HCT116 (cell line): ENCODE results near the gene RALGAPA1. TPM values are rescaled to one million over a fixed set of nuclear protein-coding genes. Genes with fewer than 3 reads are reported as not detected.

ENCODE experiments used
- ATAC-seq: fragments of 200-7000 bp; cut with Tn5 transposase; 2 replicates; pipeline ENCODE4 v1.9.1; 2020; ENCODE audit warnings: mild to moderate bottlenecking, moderate library complexity
- BruUV-seq: library from RNA; stranded (reverse); fragments of 400-500 nt; replicated peaks from 2 replicates; lab custom pipeline; 2021; lab: Mats Ljungman, UMichigan
- CTCF ChIA-PET: fragments of 300-600 bp; sonication (Branson Sonifier 250); formaldehyde crosslinking; loops from one replicate; lab custom pipeline; 2021; ENCODE audit warnings: antibody characterized with exemption; lab: Charles Lee
- POLR2A ChIA-PET: fragments of 300-600, 350-600 bp; sonication (Branson Sonifier 250); formaldehyde crosslinking; loops from one replicate; lab custom pipeline; 2021; ENCODE audit warnings: antibody characterized with exemption; lab: Charles Lee
- RAD21 ChIA-PET, 2 experiments: fragments of 300-600 bp; sonication (Branson Sonifier 250); formaldehyde crosslinking; loops; one replicate each; lab custom pipeline; 2023; ENCODE audit warnings: low total read pairs in 2 of 2; ENCODE audit not compliant: uncharacterized antibody in 2 of 2, unreplicated experiment in 2 of 2, low non-redundant PET in 1 of 2; lab: Charles Lee
- DNase-seq: peaks from one replicate; pipeline ENCODE4 v3.0.0-alpha.2; 2010; ENCODE audit warnings: low read depth, low spot score
- H2AFZ ChIP-seq: fragments of 200-600 bp; shearing (Covaris generic), sonication (generic); 2 replicates; pipeline ENCODE4 v1.6.1; 2017; ENCODE audit warnings: low read depth, mixed run types, mixed read lengths, antibody characterized with exemption, low read length; ENCODE audit not compliant: poor library complexity, severe bottlenecking
- H3K27ac ChIP-seq: 2 replicates; pipeline ENCODE4 v1.5.1; 2012; ENCODE audit warnings: low read depth, low read length
- H3K27me3 ChIP-seq: fragments of 200-600 bp; sonication (generic); 2 replicates; pipeline ENCODE4 v1.6.1; 2016; ENCODE audit warnings: mixed run types, low read length, mixed read lengths; ENCODE audit not compliant: insufficient read depth
- H3K36me3 ChIP-seq, 2 experiments: fragments of 200-500 bp in 1 of 2; fragments of 200-600 bp in 1 of 2; sonication (Bioruptor generic) in 1 of 2; sonication (generic) in 1 of 2; 2 replicates each; pipeline versions ENCODE4 v1.5.1 to v1.6.1; 2014 to 2016; ENCODE audit warnings: low read length in 2 of 2, inconsistent platforms in 1 of 2, mixed read lengths in 1 of 2, mixed run types in 1 of 2; ENCODE audit not compliant: insufficient read depth in 2 of 2, control insufficient read depth in 1 of 2
- H3K4me1 ChIP-seq, 2 experiments: fragments of 200-600 bp in 1 of 2; sonication (generic) in 1 of 2; 2 replicates each; pipeline versions ENCODE4 v1.5.1 to v1.6.1; 2012 to 2017; ENCODE audit warnings: low read length in 2 of 2, inconsistent platforms in 1 of 2, mild to moderate bottlenecking in 1 of 2, mixed read lengths in 1 of 2, mixed run types in 1 of 2, moderate library complexity in 1 of 2; ENCODE audit not compliant: insufficient read depth in 2 of 2, control insufficient read depth in 1 of 2
- H3K4me2 ChIP-seq: fragments of 200-600 bp; sonication (generic); 2 replicates; pipeline ENCODE4 v1.6.1; 2017; ENCODE audit warnings: mixed run types, low read length, mixed read lengths
- H3K4me3 ChIP-seq, 2 experiments: fragments of 200-600 bp in 1 of 2; sonication (generic) in 1 of 2; replicated peaks in 1 of 2; 2 replicates each; pipeline ENCODE4 v1.5.1; 2011 to 2016; ENCODE audit warnings: low read length in 2 of 2, control low read depth in 1 of 2, low read depth in 1 of 2, mild to moderate bottlenecking in 1 of 2, mixed read lengths in 1 of 2, mixed run types in 1 of 2
- H3K79me2 ChIP-seq: fragments of 200-600 bp; sonication (generic); 2 replicates; pipeline ENCODE4 v1.6.1; 2017; ENCODE audit warnings: mild to moderate bottlenecking, mixed run types, low read length, moderate library complexity, mixed read lengths; ENCODE audit not compliant: insufficient read depth
- H3K9ac ChIP-seq: fragments of 200-600 bp; sonication (generic); 2 replicates; pipeline ENCODE4 v1.6.1; 2016; ENCODE audit warnings: low read length, mixed read lengths
- H3K9me2 ChIP-seq: fragments of 200-600 bp; sonication (generic), shearing (Covaris generic); 2 replicates; pipeline ENCODE4 v1.6.1; 2017; ENCODE audit warnings: mixed run types, mild to moderate bottlenecking, moderate library complexity; ENCODE audit not compliant: insufficient read depth
- H3K9me3 ChIP-seq, 2 experiments: fragments of 200-500 bp in 1 of 2; fragments of 200-600 bp in 1 of 2; sonication (Bioruptor generic) in 1 of 2; sonication (generic) in 1 of 2; 2 replicates each; pipeline ENCODE4 v1.6.1; 2014 to 2017; ENCODE audit warnings: low read length in 2 of 2, mixed read lengths in 2 of 2, inconsistent platforms in 1 of 2, low read depth in 1 of 2, mild to moderate bottlenecking in 1 of 2, mixed run types in 1 of 2, moderate library complexity in 1 of 2; ENCODE audit not compliant: control insufficient read depth in 1 of 2, insufficient read depth in 1 of 2
- H4K20me1 ChIP-seq: fragments of 200-600 bp; sonication (generic), shearing (Covaris generic); 2 replicates; pipeline ENCODE4 v1.6.1; 2017; ENCODE audit warnings: mixed run types, mild to moderate bottlenecking, moderate library complexity; ENCODE audit not compliant: insufficient read depth
- CEBPB ChIP-seq: IDR thresholded peaks from 2 replicates; pipeline ENCODE4 v1.6.1; 2012; ENCODE audit warnings: low read depth
- EZH2 ChIP-seq: fragments of 200-600 bp; sonication (generic); IDR thresholded peaks from 2 replicates; pipeline ENCODE4 v1.6.1; 2017; ENCODE audit warnings: antibody characterized with exemption, mixed run types
- FOSL1 ChIP-seq: IDR thresholded peaks from 2 replicates; pipeline ENCODE4 v1.6.1; 2012; ENCODE audit warnings: low read depth
- JUND ChIP-seq: IDR thresholded peaks from 2 replicates; pipeline ENCODE4 v1.6.1; 2012
- POLR2A ChIP-seq: IDR thresholded peaks from 2 replicates; pipeline ENCODE4 v1.7.0; 2011; ENCODE audit warnings: borderline replicate concordance; ENCODE audit not compliant: insufficient read depth, insufficient read length; ENCODE audit errors: extremely low read depth
- POLR2AphosphoS5 ChIP-seq: IDR thresholded peaks from 2 replicates; pipeline ENCODE4 v1.6.1; 2011; ENCODE audit warnings: mild to moderate bottlenecking, low read depth, low read length, moderate library complexity
- RAD21 ChIP-seq: IDR thresholded peaks from 2 replicates; pipeline ENCODE4 v1.6.1; 2012; ENCODE audit warnings: low read depth, mild to moderate bottlenecking
- SP1 ChIP-seq: IDR thresholded peaks from 2 replicates; pipeline ENCODE4 v1.6.1; 2012; ENCODE audit warnings: low read depth
- TCF7L2 ChIP-seq: IDR thresholded peaks from 2 replicates; pipeline ENCODE4 v1.7.0; 2011; ENCODE audit warnings: borderline replicate concordance, inconsistent platforms; ENCODE audit not compliant: insufficient read depth, insufficient read length; ENCODE audit errors: extremely low read depth
- YY1 ChIP-seq: IDR thresholded peaks from 2 replicates; pipeline ENCODE4 v1.6.1; 2011; ENCODE audit warnings: low read length, low read depth, moderate library complexity, mild to moderate bottlenecking; ENCODE audit not compliant: insufficient replicate concordance; ENCODE audit errors: extremely low read depth
- ZFX ChIP-seq: fragments of 450-650 bp; IDR thresholded peaks from 2 replicates; pipeline ENCODE4 v1.6.1; 2017
- ZNF274 ChIP-seq: fragments of 200-500 bp; sonication (Bioruptor generic); IDR thresholded peaks from 2 replicates; pipeline ENCODE4 v1.6.1; 2014; ENCODE audit warnings: mild to moderate bottlenecking, low read depth, low read length, inconsistent platforms
- intact Hi-C: fragments of 100-400 bp; cut with micrococcal nuclease; formaldehyde crosslinking; loops from 2 replicates; pipeline ENCODE4 v1.10.0; 2022
- total RNA-seq: library from RNA; stranded (reverse); gene quantifications from one replicate; pipeline ENCODE4 v1.2.1, GENCODE V29; 2021; ENCODE audit not compliant: unreplicated experiment
- TF ChIP-seq, protein P1 (sequence below), 3 experiments: fragments of 200-600 bp in 1 of 3; sonication (generic) in 1 of 3; IDR thresholded peaks in 2 of 3; conservative IDR thresholded peaks in 1 of 3; 2 replicates each; pipeline ENCODE4 v1.5.1; 2012 to 2017; ENCODE audit warnings: low read depth in 2 of 3, low read length in 2 of 3, antibody characterized with exemption in 1 of 3, borderline replicate concordance in 1 of 3, control low read depth in 1 of 3, mild to moderate bottlenecking in 1 of 3, mixed read lengths in 1 of 3, mixed run types in 1 of 3, moderate library complexity in 1 of 3; ENCODE audit not compliant: insufficient read depth in 1 of 3
- TF ChIP-seq, protein P2 (sequence below): IDR thresholded peaks from 2 replicates; pipeline ENCODE4 v1.6.1; 2012; ENCODE audit warnings: low read depth
- TF ChIP-seq, protein P3 (sequence below): IDR thresholded peaks from 2 replicates; pipeline ENCODE4 v1.6.1; 2012
- TF ChIP-seq, protein P4 (sequence below): IDR thresholded peaks from 2 replicates; pipeline ENCODE4 v1.6.1; 2012

Gene RALGAPA1
- total RNA-seq, 1 experiment from 2014 or later: 29.3 TPM

DNA sequence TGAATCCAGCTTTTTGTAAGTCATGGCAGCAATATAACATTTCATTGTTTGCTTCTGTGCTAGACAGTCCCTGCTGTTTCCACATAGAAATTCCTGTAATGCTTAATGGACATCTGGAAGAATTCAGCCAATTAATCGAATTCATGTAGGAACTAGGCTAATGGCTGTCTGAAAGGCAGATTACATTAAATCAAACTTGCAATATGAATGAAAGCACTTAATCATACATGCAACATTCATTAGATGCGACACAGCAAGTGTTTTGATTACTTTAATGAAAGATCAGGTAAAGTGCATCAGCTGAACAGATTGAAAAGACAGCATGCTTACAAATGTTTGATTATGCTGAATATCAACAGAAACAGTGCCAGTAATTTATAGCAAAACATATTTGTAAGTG, 299.2 kb downstream of the RALGAPA1 start:
- H3K9me3 ChIP-seq: no peaks in the 10 kb centered on the region
- H3K4me2 ChIP-seq: no peak overlapping the region
- no peak overlapping the region for H3K27ac ChIP-seq
- H3K36me3 ChIP-seq: no peaks in the 10 kb centered on the region
- no peaks in the 10 kb centered on the region for H3K4me1 ChIP-seq
- ChIA-PET CTCF (no interaction called here), POLR2A (no interaction called here), RAD21 (no interaction called here)
- intact Hi-C loops: no loop called here
- no peaks in the 10 kb centered on the region for H3K27me3 ChIP-seq
- no peaks in the 10 kb centered on the region for H3K9me2 ChIP-seq
- H3K9ac ChIP-seq: no peak overlapping the region
- H2AFZ ChIP-seq: no peak overlapping the region
- no TSS peak for BruUV-seq
- DNase-seq (no peak), ATAC-seq (no peak)
- H3K79me2 ChIP-seq: no peaks in the 10 kb centered on the region
- no peak overlapping the region for H3K4me3 ChIP-seq
- no peaks in the 10 kb centered on the region for H4K20me1 ChIP-seq
- TF ChIP-seq ZNF274 (no peak), CEBPB (no peak), SP1 (no peak), POLR2A (no peak), YY1 (no peak), JUND (no peak), POLR2AphosphoS5 (no peak), ZFX (no peak), EZH2 (no peak), RAD21 (no peak), TCF7L2 (no peak), FOSL1 (no peak)
- TF ChIP-seq, protein P1, sequence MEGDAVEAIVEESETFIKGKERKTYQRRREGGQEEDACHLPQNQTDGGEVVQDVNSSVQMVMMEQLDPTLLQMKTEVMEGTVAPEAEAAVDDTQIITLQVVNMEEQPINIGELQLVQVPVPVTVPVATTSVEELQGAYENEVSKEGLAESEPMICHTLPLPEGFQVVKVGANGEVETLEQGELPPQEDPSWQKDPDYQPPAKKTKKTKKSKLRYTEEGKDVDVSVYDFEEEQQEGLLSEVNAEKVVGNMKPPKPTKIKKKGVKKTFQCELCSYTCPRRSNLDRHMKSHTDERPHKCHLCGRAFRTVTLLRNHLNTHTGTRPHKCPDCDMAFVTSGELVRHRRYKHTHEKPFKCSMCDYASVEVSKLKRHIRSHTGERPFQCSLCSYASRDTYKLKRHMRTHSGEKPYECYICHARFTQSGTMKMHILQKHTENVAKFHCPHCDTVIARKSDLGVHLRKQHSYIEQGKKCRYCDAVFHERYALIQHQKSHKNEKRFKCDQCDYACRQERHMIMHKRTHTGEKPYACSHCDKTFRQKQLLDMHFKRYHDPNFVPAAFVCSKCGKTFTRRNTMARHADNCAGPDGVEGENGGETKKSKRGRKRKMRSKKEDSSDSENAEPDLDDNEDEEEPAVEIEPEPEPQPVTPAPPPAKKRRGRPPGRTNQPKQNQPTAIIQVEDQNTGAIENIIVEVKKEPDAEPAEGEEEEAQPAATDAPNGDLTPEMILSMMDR (IDR thresholded peaks at IDR 0.05 in 2 of 3, conservative IDR thresholded peaks at IDR 0.05 in 1 of 3; ENCODE audit: borderline replicate concordance in 1 of 3, insufficient read depth in 1 of 3, low read depth in 2 of 3, low read length in 2 of 3): no peak
- TF ChIP-seq, protein P2, sequence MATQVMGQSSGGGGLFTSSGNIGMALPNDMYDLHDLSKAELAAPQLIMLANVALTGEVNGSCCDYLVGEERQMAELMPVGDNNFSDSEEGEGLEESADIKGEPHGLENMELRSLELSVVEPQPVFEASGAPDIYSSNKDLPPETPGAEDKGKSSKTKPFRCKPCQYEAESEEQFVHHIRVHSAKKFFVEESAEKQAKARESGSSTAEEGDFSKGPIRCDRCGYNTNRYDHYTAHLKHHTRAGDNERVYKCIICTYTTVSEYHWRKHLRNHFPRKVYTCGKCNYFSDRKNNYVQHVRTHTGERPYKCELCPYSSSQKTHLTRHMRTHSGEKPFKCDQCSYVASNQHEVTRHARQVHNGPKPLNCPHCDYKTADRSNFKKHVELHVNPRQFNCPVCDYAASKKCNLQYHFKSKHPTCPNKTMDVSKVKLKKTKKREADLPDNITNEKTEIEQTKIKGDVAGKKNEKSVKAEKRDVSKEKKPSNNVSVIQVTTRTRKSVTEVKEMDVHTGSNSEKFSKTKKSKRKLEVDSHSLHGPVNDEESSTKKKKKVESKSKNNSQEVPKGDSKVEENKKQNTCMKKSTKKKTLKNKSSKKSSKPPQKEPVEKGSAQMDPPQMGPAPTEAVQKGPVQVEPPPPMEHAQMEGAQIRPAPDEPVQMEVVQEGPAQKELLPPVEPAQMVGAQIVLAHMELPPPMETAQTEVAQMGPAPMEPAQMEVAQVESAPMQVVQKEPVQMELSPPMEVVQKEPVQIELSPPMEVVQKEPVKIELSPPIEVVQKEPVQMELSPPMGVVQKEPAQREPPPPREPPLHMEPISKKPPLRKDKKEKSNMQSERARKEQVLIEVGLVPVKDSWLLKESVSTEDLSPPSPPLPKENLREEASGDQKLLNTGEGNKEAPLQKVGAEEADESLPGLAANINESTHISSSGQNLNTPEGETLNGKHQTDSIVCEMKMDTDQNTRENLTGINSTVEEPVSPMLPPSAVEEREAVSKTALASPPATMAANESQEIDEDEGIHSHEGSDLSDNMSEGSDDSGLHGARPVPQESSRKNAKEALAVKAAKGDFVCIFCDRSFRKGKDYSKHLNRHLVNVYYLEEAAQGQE: no peak
- TF ChIP-seq, protein P3, sequence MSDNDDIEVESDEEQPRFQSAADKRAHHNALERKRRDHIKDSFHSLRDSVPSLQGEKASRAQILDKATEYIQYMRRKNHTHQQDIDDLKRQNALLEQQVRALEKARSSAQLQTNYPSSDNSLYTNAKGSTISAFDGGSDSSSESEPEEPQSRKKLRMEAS: no peak
- TF ChIP-seq, protein P4, sequence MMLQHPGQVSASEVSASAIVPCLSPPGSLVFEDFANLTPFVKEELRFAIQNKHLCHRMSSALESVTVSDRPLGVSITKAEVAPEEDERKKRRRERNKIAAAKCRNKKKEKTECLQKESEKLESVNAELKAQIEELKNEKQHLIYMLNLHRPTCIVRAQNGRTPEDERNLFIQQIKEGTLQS: no peak
